ENCODE results near the gene IL17D.

Gene IL17D

GRCh38 chr13:20716951-20717350 lies 13.5 kb downstream of the IL17D start:
- H3K27me3 ChIP-seq (ENCODE audit: control insufficient read depth, insufficient read depth, low read length, poor library complexity, severe bottlenecking): peaks cover 24% of the 10 kb centered on the region
- peak overlapping the region; percentile 64 for H3K27ac ChIP-seq (ENCODE audit: insufficient read depth, low read depth, low read length, poor library complexity, severe bottlenecking)
- no peak overlapping the region for H3K4me3 ChIP-seq (ENCODE audit: insufficient read depth, low read depth, low read length)
- peaks cover 22% of the 10 kb centered on the region for H3K4me1 ChIP-seq (ENCODE audit: control insufficient read depth, insufficient read depth, low read length)
- H3K36me3 ChIP-seq (ENCODE audit: control insufficient read depth, insufficient read depth, low read length): no peaks in the 10 kb centered on the region
- 15% methylated on average over 15 of the region's 15 CpGs for WGBS, 2 experiments
- H3K9me3 ChIP-seq (ENCODE audit: control insufficient read depth, low read length): no peaks in the 10 kb centered on the region

- no peaks in the 10 kb centered on the region for H3K36me3 ChIP-seq (ENCODE audit: control insufficient read depth, insufficient read depth, low read length)
- 89 to 90% methylated on average over 44 of the region's 44 CpGs for WGBS, 2 experiments
- H3K27ac ChIP-seq (ENCODE audit: insufficient read depth, low read depth, low read length, poor library complexity, severe bottlenecking): peak overlapping the region; percentile 64
- no peak overlapping the region for H3K4me3 ChIP-seq (ENCODE audit: insufficient read depth, low read depth, low read length)
- peaks cover 32% of the 10 kb centered on the region for H3K27me3 ChIP-seq (ENCODE audit: control insufficient read depth, insufficient read depth, low read length, poor library complexity, severe bottlenecking)
- H3K4me1 ChIP-seq (ENCODE audit: control insufficient read depth, insufficient read depth, low read length): peaks cover 22% of the 10 kb centered on the region
- H3K9me3 ChIP-seq (ENCODE audit: control insufficient read depth, low read length): no peaks in the 10 kb centered on the region
These were observed 14.4 kb downstream of the IL17D start for GRCh38 chr13:20717581-20718542.

GRCh38 chr13:20718958-20719566 lies 15.6 kb downstream of the IL17D start:
- H3K9me3 ChIP-seq (ENCODE audit: control insufficient read depth, low read length): no peaks in the 10 kb centered on the region
- H3K4me3 ChIP-seq (ENCODE audit: insufficient read depth, low read depth, low read length): no peak overlapping the region
- peaks cover 32% of the 10 kb centered on the region for H3K27me3 ChIP-seq (ENCODE audit: control insufficient read depth, insufficient read depth, low read length, poor library complexity, severe bottlenecking)
- no peaks in the 10 kb centered on the region for H3K36me3 ChIP-seq (ENCODE audit: control insufficient read depth, insufficient read depth, low read length)
- peaks cover 15% of the 10 kb centered on the region for H3K4me1 ChIP-seq (ENCODE audit: control insufficient read depth, insufficient read depth, low read length)
- no peak overlapping the region for H3K27ac ChIP-seq (ENCODE audit: insufficient read depth, low read depth, low read length, poor library complexity, severe bottlenecking)
- 89 to 92% methylated on average over 12 of the region's 12 CpGs for WGBS, 2 experiments

GRCh38 chr13:20719783-20720182 lies 16.3 kb downstream of the IL17D start:
- Histone ChIP-seq H3K27ac (ENCODE audit: insufficient read depth, low read depth, low read length, poor library complexity, severe bottlenecking) (no peak overlapping the region), H3K4me1 (ENCODE audit: control insufficient read depth, insufficient read depth, low read length) (peaks cover 15% of the 10 kb centered on the region), H3K36me3 (ENCODE audit: control insufficient read depth, insufficient read depth, low read length) (no peaks in the 10 kb centered on the region), H3K9me3 (ENCODE audit: control insufficient read depth, low read length) (no peaks in the 10 kb centered on the region), H3K4me3 (ENCODE audit: insufficient read depth, low read depth, low read length) (no peak overlapping the region), H3K27me3 (ENCODE audit: control insufficient read depth, insufficient read depth, low read length, poor library complexity, severe bottlenecking) (peaks cover 32% of the 10 kb centered on the region)
- 90 to 92% methylated on average over 13 of the region's 13 CpGs for WGBS, 2 experiments

GRCh38 chr13:20720499-20720898 lies 17.0 kb downstream of the IL17D start:
- Histone ChIP-seq H3K4me3 (ENCODE audit: insufficient read depth, low read depth, low read length) (no peak overlapping the region), H3K27me3 (ENCODE audit: control insufficient read depth, insufficient read depth, low read length, poor library complexity, severe bottlenecking) (peaks cover 32% of the 10 kb centered on the region), H3K4me1 (ENCODE audit: control insufficient read depth, insufficient read depth, low read length) (peaks cover 15% of the 10 kb centered on the region), H3K9me3 (ENCODE audit: control insufficient read depth, low read length) (no peaks in the 10 kb centered on the region), H3K27ac (ENCODE audit: insufficient read depth, low read depth, low read length, poor library complexity, severe bottlenecking) (no peak overlapping the region), H3K36me3 (ENCODE audit: control insufficient read depth, insufficient read depth, low read length) (no peaks in the 10 kb centered on the region)
- 88 to 89% methylated on average over 10 of the region's 11 CpGs for WGBS, 2 experiments

GRCh38 chr13:20721058-20721453 lies 17.6 kb downstream of the IL17D start:
- no peaks in the 10 kb centered on the region for H3K36me3 ChIP-seq (ENCODE audit: control insufficient read depth, insufficient read depth, low read length)
- WGBS, 2 experiments: 83 to 84% methylated on average over 16 of the region's 16 CpGs
- peaks cover 15% of the 10 kb centered on the region for H3K4me1 ChIP-seq (ENCODE audit: control insufficient read depth, insufficient read depth, low read length)
- peak overlapping the region; percentile 27 for H3K4me3 ChIP-seq (ENCODE audit: insufficient read depth, low read depth, low read length)
- no peak overlapping the region for H3K27ac ChIP-seq (ENCODE audit: insufficient read depth, low read depth, low read length, poor library complexity, severe bottlenecking)
- no peaks in the 10 kb centered on the region for H3K9me3 ChIP-seq (ENCODE audit: control insufficient read depth, low read length)
- peaks cover 32% of the 10 kb centered on the region for H3K27me3 ChIP-seq (ENCODE audit: control insufficient read depth, insufficient read depth, low read length, poor library complexity, severe bottlenecking)

- peaks cover 32% of the 10 kb centered on the region for H3K27me3 ChIP-seq (ENCODE audit: control insufficient read depth, insufficient read depth, low read length, poor library complexity, severe bottlenecking)
- peaks cover 10% of the 10 kb centered on the region for H3K4me1 ChIP-seq (ENCODE audit: control insufficient read depth, insufficient read depth, low read length)
- no peak overlapping the region for H3K27ac ChIP-seq (ENCODE audit: insufficient read depth, low read depth, low read length, poor library complexity, severe bottlenecking)
- 7 to 8% methylated on average over 78 to 80 of the region's 81 CpGs for WGBS, 2 experiments
- H3K9me3 ChIP-seq (ENCODE audit: control insufficient read depth, low read length): no peaks in the 10 kb centered on the region
- H3K4me3 ChIP-seq (ENCODE audit: insufficient read depth, low read depth, low read length): peak overlapping the region; percentile 27
- H3K36me3 ChIP-seq (ENCODE audit: control insufficient read depth, insufficient read depth, low read length): no peaks in the 10 kb centered on the region
These were observed 18.2 kb downstream of the IL17D start for GRCh38 chr13:20721454-20722357.

- H3K27ac ChIP-seq (ENCODE audit: insufficient read depth, low read depth, low read length, poor library complexity, severe bottlenecking): no peak overlapping the region
These were observed 24.4 kb downstream of the IL17D start for GRCh38 chr13:20727856-20728255.

GRCh38 chr13:20728579-20729311 lies 25.2 kb downstream of the IL17D start:
- H3K27me3 ChIP-seq (ENCODE audit: control insufficient read depth, insufficient read depth, low read length, poor library complexity, severe bottlenecking): no peaks in the 10 kb centered on the region
- WGBS, 2 experiments: 93 to 96% methylated on average over 14 of the region's 14 CpGs

More at GRCh38 chr13:20727856-20728255, 24.4 kb downstream of the IL17D start:
- Histone ChIP-seq H3K4me3 (ENCODE audit: insufficient read depth, low read depth, low read length) (no peak overlapping the region), H3K4me1 (ENCODE audit: control insufficient read depth, insufficient read depth, low read length) (no peaks in the 10 kb centered on the region), H3K9me3 (ENCODE audit: control insufficient read depth, low read length) (no peaks in the 10 kb centered on the region), H3K27me3 (ENCODE audit: control insufficient read depth, insufficient read depth, low read length, poor library complexity, severe bottlenecking) (peaks cover under 1% of the 10 kb centered on the region), H3K36me3 (ENCODE audit: control insufficient read depth, insufficient read depth, low read length) (peaks cover 2% of the 10 kb centered on the region)
- WGBS, 2 experiments: 93 to 94% methylated on average over 6 of the region's 6 CpGs

More at GRCh38 chr13:20728579-20729311, 25.2 kb downstream of the IL17D start:
- no peak overlapping the region for H3K4me3 ChIP-seq (ENCODE audit: insufficient read depth, low read depth, low read length)
- no peaks in the 10 kb centered on the region for H3K4me1 ChIP-seq (ENCODE audit: control insufficient read depth, insufficient read depth, low read length)
- peaks cover 2% of the 10 kb centered on the region for H3K36me3 ChIP-seq (ENCODE audit: control insufficient read depth, insufficient read depth, low read length)
- no peak overlapping the region for H3K27ac ChIP-seq (ENCODE audit: insufficient read depth, low read depth, low read length, poor library complexity, severe bottlenecking)
- H3K9me3 ChIP-seq (ENCODE audit: control insufficient read depth, low read length): no peaks in the 10 kb centered on the region
